Islet of Langerhans (tissue), 1 donor: Measurements from ENCODE around the gene ARHGAP22.

ENCODE experiments used
- FAIRE-seq: peaks from one replicate; lab custom pipeline; 2011; peaks lifted over from hg19 to GRCh38; lab: Jason Lieb, UNC

Gene ARHGAP22

GRCh38 chr10:48607356-48608278, 2.7 kb upstream of the ARHGAP22 start:
- no peak for FAIRE-seq

GRCh38 chr10:48606530-48607355, 1.9 kb upstream of the ARHGAP22 start:
- FAIRE-seq, result no peak

DNA sequence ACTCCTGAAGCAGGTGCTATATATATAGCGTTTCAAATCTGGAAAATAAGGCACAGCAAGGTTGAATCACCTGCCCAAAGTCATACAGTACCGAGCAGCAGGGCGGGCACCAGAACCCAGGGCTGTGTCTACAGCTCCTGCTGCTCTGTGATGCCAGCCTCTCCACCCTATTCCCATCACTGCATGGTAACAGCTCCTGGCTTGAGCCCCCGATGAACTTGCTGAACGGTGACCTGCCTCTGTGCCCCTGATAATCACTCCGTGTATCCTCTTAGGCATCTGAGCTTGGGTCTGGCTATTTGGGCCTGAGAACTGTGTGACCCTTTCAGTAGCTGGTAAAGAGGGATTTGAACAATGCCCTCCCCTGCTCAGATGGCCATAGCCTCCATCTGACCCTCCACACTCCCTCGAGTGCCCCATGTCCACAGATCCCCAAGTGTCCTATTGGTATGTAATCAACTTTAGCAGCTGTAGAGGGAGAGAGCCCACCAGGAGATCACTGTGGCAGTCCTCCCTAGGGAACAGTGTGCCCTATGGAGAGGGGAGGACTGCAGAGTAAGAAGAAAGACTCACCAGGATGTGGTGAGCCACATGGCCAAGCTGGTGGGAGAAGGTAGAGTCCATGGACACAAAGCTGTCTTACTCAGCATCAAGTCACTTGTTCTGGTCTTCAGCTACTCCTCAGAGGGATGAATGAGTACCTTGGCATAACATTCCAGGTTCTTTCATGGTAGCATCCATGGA, 1.1 kb upstream of the ARHGAP22 start:
- FAIRE-seq, result no peak

DNA sequence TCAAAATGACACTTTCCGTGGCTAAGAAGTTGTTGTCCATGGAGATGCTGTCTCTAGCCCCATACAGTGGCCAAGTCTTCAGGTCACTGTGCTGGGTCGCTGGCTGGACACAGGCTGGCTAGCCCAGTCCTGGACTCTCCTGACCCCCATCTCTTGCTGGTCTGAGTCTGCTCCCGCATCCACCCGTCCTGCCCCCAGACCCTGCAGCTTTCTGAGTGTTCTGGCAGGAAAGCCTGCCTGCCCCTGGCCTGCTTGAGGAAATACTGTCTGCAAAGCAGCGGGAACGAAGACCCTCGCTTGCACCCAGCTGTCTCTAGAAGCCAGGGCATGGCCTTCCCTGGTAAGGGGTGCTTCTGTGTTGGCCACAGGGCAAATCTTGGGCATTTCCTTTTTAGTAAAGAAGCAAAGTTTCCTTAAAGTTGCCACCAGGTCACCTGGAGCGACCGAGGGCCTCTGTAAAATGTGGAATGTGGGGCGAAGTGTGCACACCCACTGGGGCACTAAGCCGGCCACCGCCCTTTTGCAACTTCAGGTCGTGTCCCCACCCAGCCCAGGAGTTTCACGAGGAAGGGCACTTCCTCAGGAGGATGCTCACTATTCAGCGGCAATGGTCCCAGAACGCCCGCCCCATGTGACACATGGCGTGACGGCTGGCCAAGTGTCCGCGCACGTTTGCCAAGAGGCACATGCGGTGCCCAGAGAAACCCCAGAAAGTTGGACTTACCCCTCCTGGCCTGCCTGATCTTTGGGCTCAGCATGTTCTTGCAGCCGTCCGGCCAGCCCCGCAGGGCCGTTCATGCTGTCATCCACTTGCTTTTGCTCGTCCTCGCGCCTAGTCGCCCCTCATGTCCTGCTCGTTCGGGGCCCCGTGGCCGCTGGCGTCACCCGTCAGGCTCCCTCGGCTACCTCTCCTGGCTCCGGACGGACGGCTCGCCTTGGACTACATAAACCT, 558 bp downstream of the ARHGAP22 start:
- FAIRE-seq, result no peak

GRCh38 chr10:48603421-48604038, 1.3 kb downstream of the ARHGAP22 start:
- FAIRE-seq, result no peak

GRCh38 chr10:48602401-48603135, 2.3 kb downstream of the ARHGAP22 start:
- no peak for FAIRE-seq

DNA sequence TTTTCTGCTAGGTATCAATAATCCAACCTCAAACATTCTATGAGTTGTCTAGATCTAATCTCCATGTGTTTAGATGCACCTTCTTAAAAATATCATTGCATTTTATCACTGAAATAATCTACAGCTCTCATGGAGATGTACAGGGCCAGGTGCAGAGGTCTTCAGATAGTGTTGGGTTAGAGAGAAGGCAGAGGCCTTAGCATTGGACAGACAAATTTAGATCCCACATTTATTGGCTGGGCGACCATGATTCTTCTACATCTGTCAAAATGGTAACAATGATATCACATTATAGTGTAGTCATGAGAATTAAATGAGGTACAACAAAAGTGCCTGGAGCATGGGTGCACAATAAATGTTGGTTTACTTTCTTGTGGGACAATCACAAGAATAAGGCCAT, 3.1 kb downstream of the ARHGAP22 start:
- FAIRE-seq, result no peak

GRCh38 chr10:48600645-48601505, 4.0 kb downstream of the ARHGAP22 start:
- FAIRE-seq, result no peak

- FAIRE-seq, result no peak
These were observed 5.1 kb downstream of the ARHGAP22 start for GRCh38 chr10:48599830-48600134.

GRCh38 chr10:48598936-48599829, 5.7 kb downstream of the ARHGAP22 start:
- no peak for FAIRE-seq

DNA sequence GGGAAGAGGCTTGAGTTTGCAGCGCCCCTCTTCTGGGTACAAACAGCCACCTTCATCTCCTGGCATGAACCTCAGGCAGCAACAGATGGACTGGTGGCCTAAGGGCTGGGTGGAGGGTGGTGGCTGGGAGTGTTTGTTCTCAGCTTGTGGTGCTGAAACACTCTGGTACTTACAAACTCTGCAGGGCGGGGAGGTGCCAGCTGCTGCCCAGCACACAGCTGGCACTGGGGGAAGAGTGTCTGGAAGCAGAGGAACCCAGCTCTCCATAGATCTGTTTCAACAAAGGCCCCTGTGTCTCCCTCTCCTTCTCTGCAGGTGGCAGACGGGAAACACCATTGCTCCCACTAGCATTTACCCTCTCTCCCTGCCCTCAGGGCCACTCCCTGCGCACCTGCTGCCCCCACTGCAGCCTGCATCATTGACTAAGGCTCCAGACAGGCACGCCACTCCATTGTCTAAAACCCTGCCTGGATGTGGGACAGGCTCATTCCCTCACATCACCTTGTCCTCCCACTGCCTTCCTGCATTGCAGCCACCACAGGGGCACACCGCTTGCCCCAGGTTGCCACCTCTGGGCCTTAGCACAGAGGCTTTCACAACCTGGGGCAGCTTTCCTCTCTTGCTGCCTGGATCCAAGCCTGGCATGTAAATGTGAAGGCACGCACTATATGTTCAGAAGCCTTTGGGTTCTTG, 6.5 kb downstream of the ARHGAP22 start:
- FAIRE-seq, result no peak

DNA sequence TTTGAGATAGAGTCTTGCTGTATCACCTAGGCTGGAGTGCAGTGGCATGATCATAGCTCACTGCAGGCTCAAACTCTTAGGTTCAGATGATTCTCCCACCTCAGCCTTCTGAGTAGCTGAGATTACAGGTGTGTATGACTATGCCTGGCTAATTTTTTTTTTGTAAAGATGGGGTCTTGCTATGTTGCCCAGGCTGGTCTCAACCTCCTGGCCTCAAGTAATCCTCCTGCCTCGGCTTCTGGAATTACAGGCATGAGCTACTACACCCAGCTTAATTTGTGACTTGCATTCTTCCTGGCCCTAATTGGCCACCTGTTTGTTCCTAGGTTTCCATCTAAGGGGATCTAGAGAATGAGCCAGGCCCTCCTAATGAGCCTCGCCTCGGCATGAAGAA, 9.3 kb downstream of the ARHGAP22 start:
- FAIRE-seq, result no peak

DNA sequence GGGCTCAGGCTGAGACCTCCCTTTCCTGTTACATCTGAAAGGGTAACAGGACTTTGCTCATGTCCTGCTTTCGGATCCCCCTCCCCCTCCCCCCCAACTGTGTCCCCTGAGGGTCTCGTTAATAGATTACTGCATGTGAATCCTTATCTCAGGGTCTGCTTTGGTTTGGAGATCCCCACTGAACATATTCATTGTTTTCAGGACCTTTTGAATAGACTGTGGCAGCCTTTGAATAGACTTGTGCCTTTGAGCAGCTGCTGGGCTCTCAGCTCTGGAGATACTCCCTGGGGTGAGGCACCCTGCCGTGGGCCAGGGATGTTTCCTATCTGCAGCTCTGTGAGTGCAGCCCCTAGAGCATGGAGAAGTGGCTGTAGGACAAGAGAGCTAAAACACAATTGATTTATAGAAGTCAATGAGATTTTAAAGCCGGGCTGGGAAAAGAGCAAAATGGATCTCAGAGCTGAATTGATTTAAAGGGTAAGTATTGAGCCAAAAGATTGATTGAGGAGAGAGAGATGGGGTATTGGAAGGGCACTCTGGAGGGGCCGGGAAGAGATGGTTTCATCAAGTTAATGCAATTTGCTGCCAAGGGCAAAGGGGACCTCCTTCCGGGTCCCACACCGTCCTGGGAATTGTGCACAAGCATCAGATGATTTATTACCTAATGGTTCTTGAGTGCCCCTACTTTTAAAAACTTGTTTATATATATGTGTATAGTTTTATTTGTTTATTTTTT, 9.9 kb downstream of the ARHGAP22 start:
- FAIRE-seq, result no peak

DNA sequence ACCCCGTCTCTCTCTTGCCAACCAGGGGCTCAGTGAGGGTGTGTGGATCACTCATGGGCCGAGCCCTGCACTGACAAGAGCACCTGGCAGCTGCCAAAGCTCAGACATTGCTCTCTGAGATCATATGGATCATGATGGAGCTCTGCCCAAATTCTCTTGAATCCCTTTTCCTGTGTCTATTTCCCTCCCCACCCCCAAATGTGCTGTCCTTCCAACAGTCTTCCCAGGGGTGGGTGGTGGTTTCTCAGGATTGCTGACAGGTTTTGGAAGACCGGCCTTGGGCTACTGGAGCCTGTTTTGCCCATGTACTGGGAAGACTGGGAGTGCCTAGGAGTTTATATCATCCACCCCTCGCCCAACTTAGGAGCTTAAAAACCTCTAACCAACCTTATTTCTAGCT, 10.5 kb downstream of the ARHGAP22 start:
- no peak for FAIRE-seq

GRCh38 chr10:48592346-48592745, 12.5 kb downstream of the ARHGAP22 start:
- no peak for FAIRE-seq

DNA sequence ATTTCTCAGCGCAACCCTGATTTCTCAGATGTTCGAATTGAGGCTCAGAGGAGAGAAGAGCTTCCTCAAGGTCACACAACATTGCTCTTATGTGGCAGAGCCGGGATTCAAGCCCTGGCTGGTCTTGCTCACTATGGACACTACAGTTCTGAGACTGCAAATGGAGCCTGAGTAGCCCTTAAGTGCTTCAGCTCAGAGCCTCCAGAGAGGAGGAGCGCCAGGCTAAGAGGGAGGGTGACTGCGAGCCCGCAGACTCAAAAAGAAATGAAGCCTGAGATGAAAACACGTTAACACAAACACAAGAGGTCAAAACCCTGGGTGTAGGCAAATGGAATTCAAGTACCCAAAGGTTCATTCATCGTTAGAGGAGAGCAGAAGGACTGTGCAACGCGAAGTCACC, 13.9 kb downstream of the ARHGAP22 start:
- FAIRE-seq, result no peak

- no peak for FAIRE-seq
These were observed 15.6 kb downstream of the ARHGAP22 start for GRCh38 chr10:48589266-48589665.
